ENCODE measurements around the gene SCUBE2.
A peak's percentile ranks its signal among the peaks of the same experiment; 100 is the strongest.

DNA sequence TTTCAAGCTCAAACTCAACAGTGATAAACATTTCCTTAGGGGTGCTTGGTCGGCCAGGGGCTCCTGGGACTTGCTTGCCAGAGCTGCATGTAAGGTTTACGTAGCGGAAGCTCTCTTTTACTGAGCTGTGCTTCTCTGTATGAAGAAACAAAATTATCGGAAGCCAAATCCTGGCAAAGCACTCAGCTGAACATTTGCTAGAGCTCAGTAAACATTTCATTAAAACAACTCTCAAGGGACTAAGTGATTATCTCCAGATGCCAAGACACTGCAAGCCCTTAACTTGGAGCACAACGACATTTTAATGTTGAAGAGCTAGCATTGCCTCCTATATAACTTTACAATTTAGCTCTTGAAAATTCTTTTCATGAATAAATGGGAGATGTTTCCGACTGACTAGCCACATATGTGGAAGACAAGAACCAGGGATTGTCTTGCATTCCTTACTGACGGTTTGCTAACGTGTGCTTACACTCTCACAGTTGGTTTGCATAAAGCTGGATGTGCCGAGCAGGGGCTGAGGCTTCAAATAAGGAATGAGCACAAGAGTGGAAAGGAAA is 43.4 kb downstream of the SCUBE2 start:
- TF ChIP-seq, protein P1, sequence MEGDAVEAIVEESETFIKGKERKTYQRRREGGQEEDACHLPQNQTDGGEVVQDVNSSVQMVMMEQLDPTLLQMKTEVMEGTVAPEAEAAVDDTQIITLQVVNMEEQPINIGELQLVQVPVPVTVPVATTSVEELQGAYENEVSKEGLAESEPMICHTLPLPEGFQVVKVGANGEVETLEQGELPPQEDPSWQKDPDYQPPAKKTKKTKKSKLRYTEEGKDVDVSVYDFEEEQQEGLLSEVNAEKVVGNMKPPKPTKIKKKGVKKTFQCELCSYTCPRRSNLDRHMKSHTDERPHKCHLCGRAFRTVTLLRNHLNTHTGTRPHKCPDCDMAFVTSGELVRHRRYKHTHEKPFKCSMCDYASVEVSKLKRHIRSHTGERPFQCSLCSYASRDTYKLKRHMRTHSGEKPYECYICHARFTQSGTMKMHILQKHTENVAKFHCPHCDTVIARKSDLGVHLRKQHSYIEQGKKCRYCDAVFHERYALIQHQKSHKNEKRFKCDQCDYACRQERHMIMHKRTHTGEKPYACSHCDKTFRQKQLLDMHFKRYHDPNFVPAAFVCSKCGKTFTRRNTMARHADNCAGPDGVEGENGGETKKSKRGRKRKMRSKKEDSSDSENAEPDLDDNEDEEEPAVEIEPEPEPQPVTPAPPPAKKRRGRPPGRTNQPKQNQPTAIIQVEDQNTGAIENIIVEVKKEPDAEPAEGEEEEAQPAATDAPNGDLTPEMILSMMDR (IDR thresholded peaks at IDR 0.05) = no peak
- TF ChIP-seq POLR2AphosphoS5 (IDR thresholded peaks at IDR 0.05) = peak; percentile 22
- no peak for TF ChIP-seq POLR2A (IDR thresholded peaks at IDR 0.05)
- TF ChIP-seq EP300 (IDR thresholded peaks at IDR 0.05) = no peak
